Astrocyte (in vitro differentiated cells and primary cell): Measurements from ENCODE around the gene SLC48A1. TPM values are rescaled to one million over a fixed set of nuclear protein-coding genes. Genes with fewer than 3 reads are reported as not detected.

ENCODE experiments used
- DNase-seq: peaks from one replicate; pipeline ENCODE4 v3.0.0-alpha.2; 2010; ENCODE audit warnings: low read depth
- FAIRE-seq: peaks from 2 replicates; lab custom pipeline; 2011; peaks lifted over from hg19 to GRCh38; lab: Jason Lieb, UNC
- H2AFZ ChIP-seq: 2 replicates; pipeline ENCODE4 v1.6.0; 2012; ENCODE audit warnings: low read depth, low read length, inconsistent platforms
- H3K27ac ChIP-seq: 2 replicates; pipeline ENCODE4 v1.5.1; 2011; ENCODE audit warnings: low read depth, low read length, inconsistent platforms
- H3K27me3 ChIP-seq: 2 replicates; pipeline ENCODE4 v1.6.0; 2011; ENCODE audit warnings: low read length, inconsistent platforms; ENCODE audit not compliant: insufficient read depth
- H3K36me3 ChIP-seq: 2 replicates; pipeline ENCODE4 v1.5.1; 2011; ENCODE audit warnings: low read length, inconsistent platforms; ENCODE audit not compliant: insufficient read depth
- H3K4me1 ChIP-seq: 2 replicates; pipeline ENCODE4 v1.5.1; 2011; ENCODE audit warnings: low read length, inconsistent platforms; ENCODE audit not compliant: insufficient read depth
- H3K4me2 ChIP-seq: 2 replicates; pipeline ENCODE4 v1.6.0; 2012; ENCODE audit warnings: low read length, inconsistent platforms
- H3K4me3 ChIP-seq: 2 replicates; pipeline ENCODE4 v1.5.1; 2011; ENCODE audit warnings: low read depth, mild to moderate bottlenecking, low read length, inconsistent platforms; ENCODE audit not compliant: insufficient read depth
- H3K79me2 ChIP-seq: 2 replicates; pipeline ENCODE4 v1.6.0; 2012; ENCODE audit warnings: mild to moderate bottlenecking, low read length, inconsistent platforms; ENCODE audit not compliant: insufficient read depth
- H3K9ac ChIP-seq: 2 replicates; pipeline ENCODE4 v1.6.0; 2012; ENCODE audit warnings: mild to moderate bottlenecking, low read length, inconsistent platforms
- H3K9me3 ChIP-seq: 2 replicates; pipeline ENCODE4 v1.5.1; 2012; ENCODE audit warnings: low read depth, mild to moderate bottlenecking, low read length, inconsistent platforms; ENCODE audit not compliant: insufficient read depth
- H4K20me1 ChIP-seq: 2 replicates; pipeline ENCODE4 v1.6.0; 2012; ENCODE audit warnings: low read length, inconsistent platforms; ENCODE audit not compliant: insufficient read depth
- H3K27ac Mint-ChIP-seq: one replicate; pipeline ENCODE4 v1.8.0; 2021; ENCODE audit warnings: mild to moderate bottlenecking, mixed read lengths; ENCODE audit not compliant: unreplicated experiment
- H3K27me3 Mint-ChIP-seq: one replicate; pipeline ENCODE4 v1.8.0; 2021; ENCODE audit warnings: low read depth, mixed read lengths; ENCODE audit not compliant: unreplicated experiment
- H3K36me3 Mint-ChIP-seq: one replicate; pipeline ENCODE4 v1.8.0; 2021; ENCODE audit warnings: low read depth, mixed read lengths; ENCODE audit not compliant: unreplicated experiment
- H3K4me1 Mint-ChIP-seq: one replicate; pipeline ENCODE4 v1.8.0; 2021; ENCODE audit warnings: low read depth, mixed read lengths; ENCODE audit not compliant: unreplicated experiment
- H3K4me3 Mint-ChIP-seq: one replicate; pipeline ENCODE4 v1.8.0; 2021; ENCODE audit warnings: mild to moderate bottlenecking, moderate library complexity, mixed read lengths; ENCODE audit not compliant: unreplicated experiment
- H3K9me3 Mint-ChIP-seq: one replicate; pipeline ENCODE4 v1.8.0; 2021; ENCODE audit warnings: mild to moderate bottlenecking, mixed read lengths; ENCODE audit not compliant: unreplicated experiment
- CTCF ChIP-seq: IDR thresholded peaks from 2 replicates; pipeline ENCODE4 v1.5.1; 2011; ENCODE audit warnings: low read depth, mild to moderate bottlenecking, inconsistent platforms, low read length, moderate library complexity; ENCODE audit not compliant: insufficient read depth
- EZH2 ChIP-seq: IDR thresholded peaks from 2 replicates; pipeline ENCODE4 v1.6.1; 2012; ENCODE audit warnings: mild to moderate bottlenecking, low read length, inconsistent platforms; ENCODE audit not compliant: insufficient read depth
- total RNA-seq: library from RNA; stranded (reverse); gene quantifications from 2 replicates; pipeline ENCODE4 v1.2.1, GENCODE V29; 2021

SLC48A1 gene
- total RNA-seq, 1 donor from 2014 or later, result 23.8 TPM

- Histone ChIP-seq H3K27me3 (no peaks in the 10 kb centered on the region), H2AFZ (no peak overlapping the region), H3K4me3 (no peak overlapping the region), H4K20me1 (peaks cover 6% of the 10 kb centered on the region), H3K9me3 (no peaks in the 10 kb centered on the region), H3K79me2 (peaks cover 16% of the 10 kb centered on the region), H3K4me2 (no peak overlapping the region), H3K9ac (no peak overlapping the region), H3K36me3 (no peaks in the 10 kb centered on the region), H3K4me1 (peaks cover 20% of the 10 kb centered on the region), H3K27ac (no peak overlapping the region)
- no peaks in the 10 kb centered on the region for H3K9me3 Mint-ChIP-seq
- no peak overlapping the region for H3K27ac Mint-ChIP-seq
- DNase-seq (no peak), FAIRE-seq (no peak)
- no peak for TF ChIP-seq CTCF
- no peak for TF ChIP-seq EZH2
- peaks cover 44% of the 10 kb centered on the region for H3K4me1 Mint-ChIP-seq
- H3K4me3 Mint-ChIP-seq, result no peak overlapping the region
- no peaks in the 10 kb centered on the region for H3K36me3 Mint-ChIP-seq
- H3K27me3 Mint-ChIP-seq, result no peaks in the 10 kb centered on the region
Measured at GRCh38 chr12:47823422-47824086, 50.5 kb downstream of the SLC48A1 start.

GRCh38 chr12:47824198-47824597 lies 51.2 kb downstream of the SLC48A1 start:
- H3K9me3 Mint-ChIP-seq, result no peaks in the 10 kb centered on the region
- Histone ChIP-seq H3K4me1 (peaks cover 22% of the 10 kb centered on the region), H3K27me3 (no peaks in the 10 kb centered on the region), H3K4me3 (no peak overlapping the region), H4K20me1 (no peaks in the 10 kb centered on the region), H3K4me2 (no peak overlapping the region), H3K27ac (no peak overlapping the region), H3K36me3 (no peaks in the 10 kb centered on the region), H2AFZ (no peak overlapping the region), H3K79me2 (peaks cover 10% of the 10 kb centered on the region), H3K9ac (no peak overlapping the region), H3K9me3 (no peaks in the 10 kb centered on the region)
- no peaks in the 10 kb centered on the region for H3K36me3 Mint-ChIP-seq
- H3K27ac Mint-ChIP-seq, result no peak overlapping the region
- H3K4me1 Mint-ChIP-seq, result peaks cover 46% of the 10 kb centered on the region
- no peak for TF ChIP-seq EZH2
- TF ChIP-seq CTCF, result no peak
- no peaks in the 10 kb centered on the region for H3K27me3 Mint-ChIP-seq
- H3K4me3 Mint-ChIP-seq, result no peak overlapping the region
- FAIRE-seq (no peak), DNase-seq (no peak)

DNA sequence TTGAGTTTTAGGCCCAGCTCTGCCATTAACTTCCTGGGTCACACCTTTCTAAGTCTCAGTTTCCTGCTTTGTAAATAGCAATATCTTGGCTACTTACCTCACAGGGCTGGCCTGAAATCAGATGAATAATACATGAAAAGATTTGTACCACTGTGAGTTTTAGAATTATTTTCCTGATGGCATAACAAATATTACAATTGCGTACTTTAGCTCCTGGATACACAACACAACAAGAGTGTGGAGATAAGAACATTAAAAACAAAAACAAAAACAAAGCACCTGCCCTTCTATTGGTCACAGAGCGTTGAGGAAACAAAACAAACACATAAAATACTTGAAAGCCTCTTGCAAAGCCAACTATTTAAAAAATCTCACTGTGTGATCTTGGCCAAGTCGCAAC lies 51.6 kb downstream of the SLC48A1 start:
- no peak overlapping the region for H3K4me3 Mint-ChIP-seq
- no peaks in the 10 kb centered on the region for H3K36me3 Mint-ChIP-seq
- H3K4me1 Mint-ChIP-seq, result peaks cover 46% of the 10 kb centered on the region
- Histone ChIP-seq H3K79me2 (peaks cover 7% of the 10 kb centered on the region), H3K4me2 (no peak overlapping the region), H3K9me3 (no peaks in the 10 kb centered on the region), H4K20me1 (no peaks in the 10 kb centered on the region), H3K27ac (no peak overlapping the region), H3K9ac (no peak overlapping the region), H2AFZ (no peak overlapping the region), H3K36me3 (no peaks in the 10 kb centered on the region), H3K4me3 (no peak overlapping the region), H3K4me1 (peaks cover 23% of the 10 kb centered on the region), H3K27me3 (no peaks in the 10 kb centered on the region)
- TF ChIP-seq CTCF, result no peak
- TF ChIP-seq EZH2, result no peak
- H3K27ac Mint-ChIP-seq, result no peak overlapping the region
- DNase-seq, result no peak
- no peaks in the 10 kb centered on the region for H3K27me3 Mint-ChIP-seq
- no peaks in the 10 kb centered on the region for H3K9me3 Mint-ChIP-seq
- FAIRE-seq, result no peak
